Stimulated activated memory B cell treated with anti-CD40 and anti-IgM and Interleukin-4, amounts not matched to agents 10 μg/mL and 1 μg/mL and 100 μg/mL, for 72 hours (primary cell): ENCODE results near the gene TEX28.
A peak's percentile ranks its signal among the peaks of the same experiment; 100 is the strongest.
"Not testable (repeated sequence)": the region's sequence is repeated elsewhere in the genome, so short reads cannot be mapped to it uniquely, and the experiment has no call there.

Experiments
- ATAC-seq: fragments of 150-1000 bp; cut with Tn5 transposase; 2 replicates; pipeline ENCODE4 v1.10.0; 2021
- H3K27ac Mint-ChIP-seq: one replicate; pipeline ENCODE4 v1.8.0; 2022; ENCODE audit warnings: mild to moderate bottlenecking, mixed read lengths
- H3K27me3 Mint-ChIP-seq: one replicate; pipeline ENCODE4 v1.8.0; 2022; ENCODE audit warnings: mixed read lengths
- H3K36me3 Mint-ChIP-seq: one replicate; pipeline ENCODE4 v1.8.0; 2022; ENCODE audit warnings: mixed read lengths
- H3K4me1 Mint-ChIP-seq: one replicate; pipeline ENCODE4 v1.8.0; 2022; ENCODE audit warnings: mixed read lengths
- H3K4me3 Mint-ChIP-seq: one replicate; pipeline ENCODE4 v1.8.0; 2022; ENCODE audit warnings: mild to moderate bottlenecking, moderate library complexity, mixed read lengths
- H3K9me3 Mint-ChIP-seq: one replicate; pipeline ENCODE4 v1.8.0; 2022; ENCODE audit warnings: mixed read lengths

Gene TEX28

DNA sequence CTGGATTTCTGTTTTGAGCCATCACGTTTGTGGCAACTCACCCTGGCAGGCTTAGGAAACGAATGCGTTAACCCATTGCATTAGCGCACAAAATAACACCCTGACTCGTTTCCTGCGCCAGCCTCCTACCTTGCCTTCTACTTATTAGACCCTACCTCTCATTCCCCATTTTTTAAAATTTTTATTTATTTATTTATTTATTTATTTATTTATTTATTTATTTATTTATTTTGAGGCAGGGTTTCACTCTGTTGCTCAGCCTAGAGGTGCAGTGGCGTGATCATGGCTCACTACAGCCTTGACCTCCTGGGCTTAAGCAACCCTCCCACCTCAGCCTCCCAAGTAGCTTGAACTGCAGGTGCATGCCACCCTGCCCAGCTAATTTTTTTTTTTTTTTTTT, 8.1 kb upstream of the TEX28 start:
- H3K9me3 Mint-ChIP-seq, H3K36me3 Mint-ChIP-seq, H3K4me3 Mint-ChIP-seq, ATAC-seq, H3K27me3 Mint-ChIP-seq: not testable (repeated sequence)
- peak overlapping the region; percentile 66 for H3K27ac Mint-ChIP-seq
- peaks cover 37% of the 10 kb centered on the region for H3K4me1 Mint-ChIP-seq

DNA sequence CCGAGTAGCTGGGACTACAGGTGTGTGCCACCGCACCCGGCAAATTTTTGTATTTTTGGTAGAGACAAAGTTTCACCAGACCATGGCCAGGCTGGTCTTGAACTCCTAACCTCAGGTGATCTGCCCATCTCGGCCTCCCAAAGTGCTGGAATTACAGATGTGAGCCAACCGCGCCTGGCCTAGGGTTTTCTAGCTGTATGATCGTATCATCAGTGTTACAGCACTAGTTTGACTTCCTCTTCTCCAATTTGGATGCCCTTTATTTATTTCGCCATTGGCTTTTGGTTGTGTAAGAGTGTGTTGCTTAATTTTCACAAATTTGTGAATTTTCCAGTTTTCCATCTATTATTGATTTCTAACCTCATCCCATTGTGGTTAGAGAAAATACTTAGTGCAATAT, 5.9 kb upstream of the TEX28 start:
- peaks cover 26% of the 10 kb centered on the region for H3K4me1 Mint-ChIP-seq
- no peaks in the 10 kb centered on the region for H3K36me3 Mint-ChIP-seq
- H3K27me3 Mint-ChIP-seq = no peaks in the 10 kb centered on the region
- H3K9me3 Mint-ChIP-seq = no peaks in the 10 kb centered on the region
- ATAC-seq = no peak
- no peak overlapping the region for H3K27ac Mint-ChIP-seq
- no peak overlapping the region for H3K4me3 Mint-ChIP-seq

- H3K27me3 Mint-ChIP-seq = no peaks in the 10 kb centered on the region
- peak overlapping the region; percentile 65 for H3K27ac Mint-ChIP-seq
- H3K4me1 Mint-ChIP-seq = peaks cover 11% of the 10 kb centered on the region
- no peak overlapping the region for H3K4me3 Mint-ChIP-seq
- H3K36me3 Mint-ChIP-seq = no peaks in the 10 kb centered on the region
- ATAC-seq = peak; percentile 88
- H3K9me3 Mint-ChIP-seq = no peaks in the 10 kb centered on the region
These were observed 3.4 kb upstream of the TEX28 start for GRCh38 chrX:154298312-154298711.

GRCh38 chrX:154296731-154297130, 1.8 kb upstream of the TEX28 start:
- H3K4me1 Mint-ChIP-seq = peaks cover 9% of the 10 kb centered on the region
- H3K4me3 Mint-ChIP-seq = no peak overlapping the region
- no peaks in the 10 kb centered on the region for H3K27me3 Mint-ChIP-seq
- no peaks in the 10 kb centered on the region for H3K36me3 Mint-ChIP-seq
- no peak for ATAC-seq
- H3K27ac Mint-ChIP-seq = no peak overlapping the region
- no peaks in the 10 kb centered on the region for H3K9me3 Mint-ChIP-seq

DNA sequence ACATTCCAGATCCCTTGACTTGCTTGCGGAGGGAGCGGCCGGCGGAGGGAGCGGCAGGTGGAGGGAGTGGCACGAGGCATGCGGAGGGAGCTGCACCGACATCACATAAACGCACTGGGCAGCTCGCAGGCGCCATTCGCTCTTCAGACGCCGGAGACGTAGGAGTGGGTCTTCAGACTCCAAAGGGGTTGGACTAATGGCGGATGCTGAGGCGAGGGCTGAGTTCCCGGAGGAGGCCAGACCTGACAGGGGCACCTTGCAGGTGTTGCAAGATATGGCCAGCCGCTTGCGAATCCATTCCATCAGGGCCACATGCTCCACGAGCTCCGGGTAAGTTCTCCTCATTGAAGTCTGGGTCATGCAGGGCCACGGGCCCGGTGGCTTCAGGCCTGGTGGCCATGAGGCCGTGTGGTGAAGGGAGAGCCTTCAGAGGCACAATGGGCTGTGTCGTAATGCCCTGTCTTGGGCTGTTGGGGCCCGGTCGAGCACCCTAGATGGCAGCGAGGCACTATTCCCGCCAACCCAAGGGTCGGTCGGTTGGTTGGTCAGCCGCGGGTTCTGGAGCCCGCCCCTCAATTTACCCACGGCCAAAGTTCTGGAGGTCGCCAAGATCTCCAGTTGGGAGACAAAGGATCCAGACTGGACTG, 863 bp upstream of the TEX28 start, which contains the start of gene TKTL1:
TSS of gene TKTL1 (plus strand) at position 132 of the 647 bp plus-strand sequence. CDS start at position 197, 65 bp downstream.
- Mint-ChIP-seq H3K4me3 (no peak within 1 kb of the TSS), H3K4me1 (peaks cover 9% of the 10 kb centered on the region), H3K27me3 (no peaks in the 10 kb centered on the region), H3K27ac (no peak within 1 kb of the TSS), H3K9me3 (no peaks in the 10 kb centered on the region), H3K36me3 (no peaks in the 10 kb centered on the region)
- ATAC-seq = no peak

- H3K36me3 Mint-ChIP-seq, H3K27me3 Mint-ChIP-seq, ATAC-seq, H3K4me1 Mint-ChIP-seq, H3K4me3 Mint-ChIP-seq, H3K27ac Mint-ChIP-seq, H3K9me3 Mint-ChIP-seq: not testable (repeated sequence)
These were observed 8.5 kb downstream of the TEX28 start for GRCh38 chrX:154286406-154286805.

DNA sequence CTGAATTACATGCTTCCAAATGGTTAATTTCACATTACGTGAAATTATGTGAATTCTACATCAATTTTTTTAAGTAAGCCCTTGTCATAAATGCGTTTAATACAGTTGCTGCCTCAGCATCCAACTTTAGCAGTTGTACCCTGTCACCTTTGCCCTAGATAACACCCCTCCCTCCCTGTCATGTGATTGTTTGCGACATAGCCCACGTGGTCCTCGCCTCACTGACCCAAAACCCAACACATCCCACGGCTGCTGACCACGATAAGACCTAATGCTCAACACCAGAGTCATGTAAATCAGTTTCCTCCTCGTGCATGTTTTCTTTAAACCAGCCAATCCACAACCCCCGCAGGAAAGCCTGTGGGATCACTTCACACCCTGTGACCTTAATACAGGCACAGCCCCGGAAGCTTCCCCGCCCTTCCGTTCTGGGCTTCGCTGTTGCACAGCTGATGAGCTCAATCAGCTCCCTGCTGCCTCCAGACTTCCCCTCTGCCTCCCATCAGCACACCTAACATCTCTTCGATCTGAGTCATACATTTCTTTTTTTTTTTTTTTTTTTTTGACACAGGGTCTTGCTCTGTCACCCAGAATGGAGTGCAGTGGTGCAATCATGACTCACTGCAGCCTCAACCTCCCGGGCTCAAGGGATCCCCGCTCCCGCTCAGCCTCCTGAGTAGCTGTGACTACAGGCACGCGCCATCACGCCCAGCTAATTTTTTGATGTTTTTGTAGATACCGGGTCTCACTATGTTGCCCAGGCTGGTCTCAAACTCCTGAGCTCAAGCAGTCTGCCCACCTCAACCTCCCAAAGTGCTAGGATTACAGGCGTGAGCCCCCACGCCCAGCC, 10.2 kb downstream of the TEX28 start:
- H3K27me3 Mint-ChIP-seq, H3K27ac Mint-ChIP-seq, H3K4me1 Mint-ChIP-seq, H3K4me3 Mint-ChIP-seq, H3K36me3 Mint-ChIP-seq, H3K9me3 Mint-ChIP-seq: not testable (repeated sequence)
- ATAC-seq = peak; percentile 100

- not testable (repeated sequence) for H3K4me3 Mint-ChIP-seq, H3K36me3 Mint-ChIP-seq, ATAC-seq, H3K27ac Mint-ChIP-seq, H3K9me3 Mint-ChIP-seq, H3K4me1 Mint-ChIP-seq, H3K27me3 Mint-ChIP-seq
These were observed 25.7 kb downstream of the TEX28 start for GRCh38 chrX:154269245-154269644.

DNA sequence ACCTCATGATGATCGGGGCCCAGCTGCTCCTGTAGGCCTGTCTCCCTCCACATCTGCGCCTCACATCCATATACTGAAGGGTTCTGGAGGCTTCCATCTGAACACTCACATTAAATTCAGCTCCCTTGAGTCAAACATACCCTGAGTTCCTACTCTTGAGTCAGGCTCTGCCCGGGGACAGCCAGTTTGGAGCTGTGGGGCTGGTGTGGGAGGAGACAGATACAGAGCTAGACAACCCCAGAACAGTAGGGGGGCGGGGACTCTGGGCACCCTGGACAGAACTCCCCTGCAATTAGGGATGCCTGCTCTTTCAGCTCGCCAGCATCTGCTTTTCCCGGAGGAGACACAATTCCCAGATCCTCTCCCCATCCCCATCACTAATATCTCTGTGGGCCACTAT, 31.9 kb downstream of the TEX28 start:
- not testable (repeated sequence) for H3K27ac Mint-ChIP-seq, H3K27me3 Mint-ChIP-seq, H3K4me1 Mint-ChIP-seq, H3K9me3 Mint-ChIP-seq, H3K4me3 Mint-ChIP-seq, H3K36me3 Mint-ChIP-seq, ATAC-seq

DNA sequence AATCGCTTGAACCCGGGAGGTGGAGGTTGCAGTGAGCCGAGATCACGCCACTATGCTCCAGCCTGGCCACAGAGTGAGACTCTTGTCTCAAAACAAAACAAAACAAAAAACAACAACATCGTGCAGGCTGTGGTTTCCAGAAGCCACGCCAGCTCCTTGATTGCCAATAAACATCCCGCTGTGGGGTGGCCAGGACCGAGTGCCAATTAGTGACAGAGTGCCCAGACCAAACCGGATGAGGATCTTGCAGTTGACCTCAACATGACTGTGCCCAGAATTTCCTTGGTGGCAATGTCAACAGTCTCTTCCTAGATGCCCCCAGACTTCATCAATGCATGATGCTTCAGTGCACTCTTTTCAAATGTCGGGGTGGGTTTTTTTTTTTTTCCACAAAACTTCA, 36.2 kb downstream of the TEX28 start:
- H3K36me3 Mint-ChIP-seq, ATAC-seq, H3K4me1 Mint-ChIP-seq, H3K27me3 Mint-ChIP-seq, H3K4me3 Mint-ChIP-seq, H3K27ac Mint-ChIP-seq, H3K9me3 Mint-ChIP-seq: not testable (repeated sequence)

- H3K4me1 Mint-ChIP-seq, H3K36me3 Mint-ChIP-seq, ATAC-seq, H3K27me3 Mint-ChIP-seq, H3K27ac Mint-ChIP-seq, H3K4me3 Mint-ChIP-seq, H3K9me3 Mint-ChIP-seq: not testable (repeated sequence)
These were observed 37.6 kb downstream of the TEX28 start, which contains the start of gene OPN1MW3 for GRCh38 chrX:154257282-154257681. OPN1MW3 (plus strand) TSS chrX:154257582; CDS start chrX:154257620, 38 bp downstream.

DNA sequence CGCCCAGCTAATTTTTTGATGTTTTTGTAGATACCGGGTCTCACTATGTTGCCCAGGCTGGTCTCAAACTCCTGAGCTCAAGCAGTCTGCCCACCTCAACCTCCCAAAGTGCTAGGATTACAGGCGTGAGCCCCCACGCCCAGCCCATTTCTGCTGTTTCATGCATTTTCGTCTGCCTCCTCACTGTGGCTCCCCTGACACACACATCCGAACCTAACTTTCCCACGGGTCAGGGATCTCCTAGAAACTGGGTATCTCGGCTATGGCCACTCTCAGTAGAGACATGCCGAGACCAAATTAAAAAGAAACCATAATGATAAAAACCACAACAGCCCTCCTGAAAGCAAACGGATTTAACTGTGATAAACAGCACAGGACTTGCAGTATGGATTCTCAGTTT, 46.8 kb downstream of the TEX28 start:
- H3K4me3 Mint-ChIP-seq, H3K27me3 Mint-ChIP-seq, ATAC-seq, H3K27ac Mint-ChIP-seq, H3K36me3 Mint-ChIP-seq, H3K4me1 Mint-ChIP-seq, H3K9me3 Mint-ChIP-seq: not testable (repeated sequence)

DNA sequence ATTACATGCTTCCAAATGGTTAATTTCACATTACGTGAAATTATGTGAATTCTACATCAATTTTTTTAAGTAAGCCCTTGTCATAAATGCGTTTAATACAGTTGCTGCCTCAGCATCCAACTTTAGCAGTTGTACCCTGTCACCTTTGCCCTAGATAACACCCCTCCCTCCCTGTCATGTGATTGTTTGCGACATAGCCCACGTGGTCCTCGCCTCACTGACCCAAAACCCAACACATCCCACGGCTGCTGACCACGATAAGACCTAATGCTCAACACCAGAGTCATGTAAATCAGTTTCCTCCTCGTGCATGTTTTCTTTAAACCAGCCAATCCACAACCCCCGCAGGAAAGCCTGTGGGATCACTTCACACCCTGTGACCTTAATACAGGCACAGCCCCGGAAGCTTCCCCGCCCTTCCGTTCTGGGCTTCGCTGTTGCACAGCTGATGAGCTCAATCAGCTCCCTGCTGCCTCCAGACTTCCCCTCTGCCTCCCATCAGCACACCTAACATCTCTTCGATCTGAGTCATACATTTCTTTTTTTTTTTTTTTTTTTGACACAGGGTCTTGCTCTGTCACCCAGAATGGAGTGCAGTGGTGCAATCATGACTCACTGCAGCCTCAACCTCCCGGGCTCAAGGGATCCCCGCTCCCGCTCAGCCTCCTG, 47.4 kb downstream of the TEX28 start:
- H3K4me3 Mint-ChIP-seq, H3K27ac Mint-ChIP-seq, H3K4me1 Mint-ChIP-seq: not testable (repeated sequence)

DNA sequence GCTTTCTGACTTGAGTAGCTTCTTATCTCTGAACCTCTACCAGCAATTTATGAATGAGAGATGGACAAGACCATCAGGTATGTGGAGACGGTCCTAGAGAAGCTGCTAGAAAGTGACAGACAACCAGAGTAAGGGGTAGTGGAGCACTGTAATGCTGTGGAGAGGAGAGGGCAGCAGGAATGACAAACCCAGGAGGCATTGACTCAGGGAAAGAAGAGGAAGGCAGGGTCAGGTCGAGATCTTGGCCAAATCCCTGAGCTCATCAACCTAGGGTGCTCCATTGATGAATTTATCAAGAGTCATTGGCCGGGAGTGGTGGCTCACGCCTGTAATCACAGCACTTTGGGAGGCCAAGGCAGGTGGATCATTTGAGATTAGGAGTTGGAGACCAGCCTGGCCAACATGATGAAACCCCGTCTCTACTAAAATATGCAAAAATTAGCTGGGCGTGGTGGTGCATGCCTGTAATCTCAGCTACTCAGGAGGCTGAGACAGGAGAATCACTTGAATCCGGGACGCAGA, 54.9 kb downstream of the TEX28 start:
- H3K4me1 Mint-ChIP-seq, H3K27me3 Mint-ChIP-seq, H3K4me3 Mint-ChIP-seq, ATAC-seq, H3K36me3 Mint-ChIP-seq, H3K9me3 Mint-ChIP-seq, H3K27ac Mint-ChIP-seq: not testable (repeated sequence)

More for the DNA sequence above, 47.4 kb downstream of the TEX28 start:
- not testable (repeated sequence) for H3K27me3 Mint-ChIP-seq, H3K9me3 Mint-ChIP-seq, H3K36me3 Mint-ChIP-seq
- ATAC-seq = peak; percentile 99

DNA sequence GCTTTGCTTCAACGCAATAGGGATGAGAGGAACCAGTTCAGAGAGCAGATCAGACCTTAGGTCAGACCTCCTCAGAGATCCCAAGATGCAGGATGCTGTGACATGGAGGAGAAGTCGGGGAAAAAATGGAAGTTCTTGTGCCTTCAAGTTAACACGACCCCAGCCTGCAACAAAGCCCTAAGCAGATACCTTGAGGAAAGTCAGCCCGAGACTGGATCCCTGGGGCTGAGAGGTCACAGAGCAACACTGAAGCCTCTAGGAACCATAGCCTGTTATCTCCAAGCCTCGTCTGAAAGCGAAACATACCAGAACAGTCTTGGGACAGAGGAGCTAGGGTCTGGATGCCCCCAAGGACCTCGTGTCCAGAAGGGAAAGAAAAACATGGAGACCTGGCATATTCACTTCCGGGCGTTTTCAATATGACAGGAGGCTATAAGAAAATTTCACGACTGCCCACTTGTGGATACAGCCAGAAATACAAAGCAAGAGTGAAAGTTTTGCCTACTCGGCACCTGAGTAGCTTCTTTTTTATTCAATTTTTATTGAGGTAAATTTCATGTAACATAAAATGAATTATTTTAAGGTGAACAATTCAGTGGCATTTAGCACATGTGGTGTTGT, 55.9 kb downstream of the TEX28 start:
- not testable (repeated sequence) for ATAC-seq, H3K27me3 Mint-ChIP-seq, H3K4me1 Mint-ChIP-seq, H3K4me3 Mint-ChIP-seq, H3K36me3 Mint-ChIP-seq, H3K9me3 Mint-ChIP-seq, H3K27ac Mint-ChIP-seq
